ENCODE results near the gene RASA3. TPM values are rescaled to one million over a fixed set of nuclear protein-coding genes. Genes with fewer than 3 reads are reported as not detected.

Gene RASA3
- total RNA-seq, 1 experiment from 2014 or later: 18.6 TPM

DNA sequence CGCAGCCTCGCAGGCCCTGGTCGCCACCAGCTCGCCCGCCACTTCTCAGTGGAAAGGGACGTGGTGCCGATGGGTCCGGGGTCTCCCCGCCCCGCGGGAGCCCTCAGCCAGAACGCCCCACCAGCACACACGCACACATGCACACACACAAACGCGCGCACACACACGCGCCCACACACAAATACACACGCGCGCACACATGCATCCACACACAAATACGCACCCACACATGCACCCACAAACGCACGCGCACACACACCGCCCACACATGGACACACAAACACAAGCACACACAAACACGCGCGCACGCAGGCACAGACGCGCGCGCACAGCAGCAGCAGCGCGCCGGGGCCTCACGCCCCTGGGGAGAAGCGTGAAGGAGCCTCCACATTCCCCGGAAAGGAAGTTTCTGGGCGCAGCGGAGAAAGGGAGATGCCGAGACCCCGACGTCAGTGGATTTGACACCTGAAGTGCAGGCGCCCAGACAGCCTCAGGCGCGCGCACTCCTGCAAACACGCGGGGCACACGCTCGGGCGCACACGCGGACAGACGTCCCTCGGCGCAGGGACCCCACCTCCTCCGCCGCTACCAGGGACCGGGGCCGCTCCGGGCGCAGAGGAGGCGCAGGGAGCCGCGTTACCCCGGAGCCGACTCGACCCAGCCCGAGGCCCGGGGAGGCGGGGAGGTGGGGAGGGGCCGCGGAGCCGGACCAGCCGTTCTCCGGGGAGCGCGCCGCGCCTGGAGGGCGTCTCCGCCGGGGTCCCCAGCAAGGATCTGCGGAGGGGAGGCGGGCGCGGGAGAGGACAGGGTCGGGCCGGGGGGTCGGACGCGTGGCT, 622 bp downstream of the RASA3 start (continued):
- TF ChIP-seq, protein P1, sequence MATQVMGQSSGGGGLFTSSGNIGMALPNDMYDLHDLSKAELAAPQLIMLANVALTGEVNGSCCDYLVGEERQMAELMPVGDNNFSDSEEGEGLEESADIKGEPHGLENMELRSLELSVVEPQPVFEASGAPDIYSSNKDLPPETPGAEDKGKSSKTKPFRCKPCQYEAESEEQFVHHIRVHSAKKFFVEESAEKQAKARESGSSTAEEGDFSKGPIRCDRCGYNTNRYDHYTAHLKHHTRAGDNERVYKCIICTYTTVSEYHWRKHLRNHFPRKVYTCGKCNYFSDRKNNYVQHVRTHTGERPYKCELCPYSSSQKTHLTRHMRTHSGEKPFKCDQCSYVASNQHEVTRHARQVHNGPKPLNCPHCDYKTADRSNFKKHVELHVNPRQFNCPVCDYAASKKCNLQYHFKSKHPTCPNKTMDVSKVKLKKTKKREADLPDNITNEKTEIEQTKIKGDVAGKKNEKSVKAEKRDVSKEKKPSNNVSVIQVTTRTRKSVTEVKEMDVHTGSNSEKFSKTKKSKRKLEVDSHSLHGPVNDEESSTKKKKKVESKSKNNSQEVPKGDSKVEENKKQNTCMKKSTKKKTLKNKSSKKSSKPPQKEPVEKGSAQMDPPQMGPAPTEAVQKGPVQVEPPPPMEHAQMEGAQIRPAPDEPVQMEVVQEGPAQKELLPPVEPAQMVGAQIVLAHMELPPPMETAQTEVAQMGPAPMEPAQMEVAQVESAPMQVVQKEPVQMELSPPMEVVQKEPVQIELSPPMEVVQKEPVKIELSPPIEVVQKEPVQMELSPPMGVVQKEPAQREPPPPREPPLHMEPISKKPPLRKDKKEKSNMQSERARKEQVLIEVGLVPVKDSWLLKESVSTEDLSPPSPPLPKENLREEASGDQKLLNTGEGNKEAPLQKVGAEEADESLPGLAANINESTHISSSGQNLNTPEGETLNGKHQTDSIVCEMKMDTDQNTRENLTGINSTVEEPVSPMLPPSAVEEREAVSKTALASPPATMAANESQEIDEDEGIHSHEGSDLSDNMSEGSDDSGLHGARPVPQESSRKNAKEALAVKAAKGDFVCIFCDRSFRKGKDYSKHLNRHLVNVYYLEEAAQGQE (IDR thresholded peaks at IDR 0.05; ENCODE audit: low read depth): no peak
- no peak for TF ChIP-seq EGR1 (IDR thresholded peaks at IDR 0.05; ENCODE audit: low read depth)

DNA sequence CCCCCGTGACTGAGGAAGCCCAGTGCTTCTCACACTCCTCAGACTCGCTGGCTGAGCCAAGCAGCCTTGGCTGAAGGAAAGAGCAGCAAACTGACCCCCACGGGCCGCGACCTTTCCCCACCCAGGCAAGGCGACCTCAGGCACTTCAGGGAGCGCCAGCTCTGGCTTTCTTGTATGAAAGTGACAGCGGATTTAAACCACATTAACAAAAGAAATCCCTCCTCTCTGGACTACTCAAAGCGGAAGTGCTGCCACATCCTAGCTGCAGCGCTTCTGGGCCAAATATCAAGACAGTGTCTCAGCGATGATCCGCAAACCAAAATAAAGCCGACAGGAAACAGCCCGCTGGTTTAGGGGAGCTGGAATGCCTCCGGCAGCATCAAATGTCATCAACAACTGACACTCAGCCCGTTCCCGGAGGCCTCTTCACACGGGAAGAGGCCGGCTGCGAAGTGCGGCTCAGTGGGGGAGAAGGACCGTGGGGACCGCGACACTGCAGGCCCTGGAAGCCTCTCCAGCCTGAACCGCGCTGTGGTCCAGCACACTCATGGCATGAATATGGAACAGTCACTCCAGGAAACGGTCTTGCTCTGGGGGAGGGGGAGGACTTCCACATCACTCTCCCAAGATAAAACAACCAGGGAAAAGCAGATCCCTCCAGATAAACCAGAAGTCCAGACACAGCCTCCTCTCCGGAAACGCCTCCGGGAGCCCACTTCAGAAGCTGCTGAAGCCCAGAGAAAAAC, 1.4 kb downstream of the RASA3 start:
- H3K9me3 ChIP-seq (ENCODE audit: control insufficient read depth in 1 of 2, insufficient read depth in 1 of 2, low read depth in 1 of 2, low read length in 2 of 2): no peaks in the 10 kb centered on the region
- ATAC-seq (peak; percentile 13; the same call in 1 of the 2 replicates), DNase-seq (ENCODE audit: low read depth, low spot score) (no peak)
- H4K20me1 ChIP-seq (ENCODE audit: insufficient read depth): no peaks in the 10 kb centered on the region
- H3K27me3 ChIP-seq (ENCODE audit: insufficient read depth, low read length): no peaks in the 10 kb centered on the region
- peak overlapping the region; percentile 80 for H3K9ac ChIP-seq (ENCODE audit: low read length)
- H3K4me1 ChIP-seq (ENCODE audit: control insufficient read depth in 1 of 2, insufficient read depth in 2 of 2, low read length in 2 of 2): peaks cover 30 to 44% of the 10 kb centered on the region in 2 experiments
- CTCF ChIA-PET: no interaction called here
- no peaks in the 10 kb centered on the region for H3K36me3 ChIP-seq (ENCODE audit: control insufficient read depth in 1 of 2, insufficient read depth in 2 of 2, low read length in 2 of 2)
- RAD21 ChIA-PET (ENCODE audit: low non-redundant PET in 1 of 2, low total read pairs in 2 of 2, uncharacterized antibody in 2 of 2, unreplicated experiment in 2 of 2): no interaction called here
- intact Hi-C loops (cut with micrococcal nuclease): no loop called here
- no peaks in the 10 kb centered on the region for H3K9me2 ChIP-seq (ENCODE audit: insufficient read depth)
- no peak overlapping the region for H2AFZ ChIP-seq (ENCODE audit: low read depth, low read length, poor library complexity, severe bottlenecking)
- peak overlapping the region; percentile 82 for H3K4me3 ChIP-seq (replicated peaks in 1 of 2; ENCODE audit: low read depth in 1 of 2, low read length in 2 of 2)
- H3K4me2 ChIP-seq (ENCODE audit: low read length): peak overlapping the region; percentile 94
- POLR2A ChIA-PET: no interaction called here
- BruUV-seq (replicated peaks): no TSS peak
- peak overlapping the region; percentile 39 for H3K27ac ChIP-seq (ENCODE audit: low read depth, low read length)
- peaks cover 60% of the 10 kb centered on the region for H3K79me2 ChIP-seq (ENCODE audit: insufficient read depth, low read length)
- TF ChIP-seq, protein P1 (IDR thresholded peaks at IDR 0.05; ENCODE audit: low read depth): no peak
- TF ChIP-seq EGR1 (IDR thresholded peaks at IDR 0.05; ENCODE audit: low read depth) (no peak), ZNF274 (IDR thresholded peaks at IDR 0.05; ENCODE audit: low read depth, low read length) (no peak), POLR2A (IDR thresholded peaks at IDR 0.05; ENCODE audit: borderline replicate concordance, extremely low read depth, insufficient read depth, insufficient read length) (no peak), YY1 (IDR thresholded peaks at IDR 0.05; ENCODE audit: extremely low read depth, insufficient replicate concordance, low read depth, low read length) (no peak), SIN3A (IDR thresholded peaks at IDR 0.05; ENCODE audit: low read depth) (no peak), ZFX (IDR thresholded peaks at IDR 0.05) (no peak), SP1 (IDR thresholded peaks at IDR 0.05; ENCODE audit: low read depth) (no peak), TCF7L2 (IDR thresholded peaks at IDR 0.05; ENCODE audit: borderline replicate concordance, extremely low read depth, insufficient read depth, insufficient read length) (no peak), ELF1 (IDR thresholded peaks at IDR 0.05; ENCODE audit: borderline replicate concordance, low read depth) (no peak), RAD21 (IDR thresholded peaks at IDR 0.05; ENCODE audit: low read depth) (no peak)
- TF ChIP-seq, protein P2, sequence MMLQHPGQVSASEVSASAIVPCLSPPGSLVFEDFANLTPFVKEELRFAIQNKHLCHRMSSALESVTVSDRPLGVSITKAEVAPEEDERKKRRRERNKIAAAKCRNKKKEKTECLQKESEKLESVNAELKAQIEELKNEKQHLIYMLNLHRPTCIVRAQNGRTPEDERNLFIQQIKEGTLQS (IDR thresholded peaks at IDR 0.05): no peak

All from HCT116 (cell line).